Omental fat pad (tissue), 4 donors: ENCODE data around the gene MYH8. TPM values are rescaled to one million over a fixed set of nuclear protein-coding genes. Genes with fewer than 3 reads are reported as not detected.

Experiments
- ATAC-seq: fragments of 150-250 bp; one replicate; pipeline ENCODE4 v1.9.1; 2016; ENCODE audit warnings: mild to moderate bottlenecking, moderate library complexity; ENCODE audit not compliant: low FRiP score
- DNase-seq: peaks from one replicate; pipeline ENCODE4 v3.0.0-alpha.2; 2019; ENCODE audit warnings: low spot score
- total RNA-seq, 4 donors: library from RNA; depleted of rRNA; stranded (reverse); fragments of >200 nt; gene quantifications; one replicate each; pipeline ENCODE4 v1.1.0, GENCODE V29; 2016
- TF ChIP-seq, protein P1 (sequence below), 3 donors: fragments of 450-650 bp; IDR thresholded peaks; one replicate each; pipeline ENCODE4 v1.5.1; 2016 to 2017; ENCODE audit warnings: antibody characterized with exemption in 3 of 3, mild to moderate bottlenecking in 3 of 3, moderate library complexity in 2 of 3

The MYH8 gene
- total RNA-seq, 4 donors from 2014 or later = not detected

DNA sequence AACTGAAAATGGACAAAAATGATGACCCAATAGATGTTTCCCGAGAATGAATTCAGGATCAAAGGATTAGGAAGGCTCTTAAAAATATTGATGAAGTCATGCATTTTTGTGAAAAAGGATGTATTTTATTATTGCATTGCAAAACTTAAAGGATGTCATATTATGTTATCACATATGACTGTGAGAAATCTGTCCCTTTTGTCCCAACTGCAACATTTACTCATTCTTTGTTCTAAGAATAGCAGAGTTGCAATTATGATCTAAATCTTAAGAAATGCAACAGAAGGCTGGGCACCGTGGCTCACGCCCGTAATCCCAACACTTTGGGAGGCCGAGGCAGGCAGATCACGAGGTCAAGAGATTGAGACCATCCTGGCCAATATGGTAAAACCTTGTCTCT, 35.9 kb downstream of the MYH8 start:
- DNase-seq = no peak
- TF ChIP-seq, protein P1, sequence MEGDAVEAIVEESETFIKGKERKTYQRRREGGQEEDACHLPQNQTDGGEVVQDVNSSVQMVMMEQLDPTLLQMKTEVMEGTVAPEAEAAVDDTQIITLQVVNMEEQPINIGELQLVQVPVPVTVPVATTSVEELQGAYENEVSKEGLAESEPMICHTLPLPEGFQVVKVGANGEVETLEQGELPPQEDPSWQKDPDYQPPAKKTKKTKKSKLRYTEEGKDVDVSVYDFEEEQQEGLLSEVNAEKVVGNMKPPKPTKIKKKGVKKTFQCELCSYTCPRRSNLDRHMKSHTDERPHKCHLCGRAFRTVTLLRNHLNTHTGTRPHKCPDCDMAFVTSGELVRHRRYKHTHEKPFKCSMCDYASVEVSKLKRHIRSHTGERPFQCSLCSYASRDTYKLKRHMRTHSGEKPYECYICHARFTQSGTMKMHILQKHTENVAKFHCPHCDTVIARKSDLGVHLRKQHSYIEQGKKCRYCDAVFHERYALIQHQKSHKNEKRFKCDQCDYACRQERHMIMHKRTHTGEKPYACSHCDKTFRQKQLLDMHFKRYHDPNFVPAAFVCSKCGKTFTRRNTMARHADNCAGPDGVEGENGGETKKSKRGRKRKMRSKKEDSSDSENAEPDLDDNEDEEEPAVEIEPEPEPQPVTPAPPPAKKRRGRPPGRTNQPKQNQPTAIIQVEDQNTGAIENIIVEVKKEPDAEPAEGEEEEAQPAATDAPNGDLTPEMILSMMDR (IDR thresholded peaks at IDR 0.05) = no peak
- ATAC-seq = no peak

GRCh38 chr17:10384175-10384574, 37.6 kb downstream of the MYH8 start:
- TF ChIP-seq, protein P1 (IDR thresholded peaks at IDR 0.05) = no peak
- no peak for DNase-seq
- ATAC-seq = no peak

DNA sequence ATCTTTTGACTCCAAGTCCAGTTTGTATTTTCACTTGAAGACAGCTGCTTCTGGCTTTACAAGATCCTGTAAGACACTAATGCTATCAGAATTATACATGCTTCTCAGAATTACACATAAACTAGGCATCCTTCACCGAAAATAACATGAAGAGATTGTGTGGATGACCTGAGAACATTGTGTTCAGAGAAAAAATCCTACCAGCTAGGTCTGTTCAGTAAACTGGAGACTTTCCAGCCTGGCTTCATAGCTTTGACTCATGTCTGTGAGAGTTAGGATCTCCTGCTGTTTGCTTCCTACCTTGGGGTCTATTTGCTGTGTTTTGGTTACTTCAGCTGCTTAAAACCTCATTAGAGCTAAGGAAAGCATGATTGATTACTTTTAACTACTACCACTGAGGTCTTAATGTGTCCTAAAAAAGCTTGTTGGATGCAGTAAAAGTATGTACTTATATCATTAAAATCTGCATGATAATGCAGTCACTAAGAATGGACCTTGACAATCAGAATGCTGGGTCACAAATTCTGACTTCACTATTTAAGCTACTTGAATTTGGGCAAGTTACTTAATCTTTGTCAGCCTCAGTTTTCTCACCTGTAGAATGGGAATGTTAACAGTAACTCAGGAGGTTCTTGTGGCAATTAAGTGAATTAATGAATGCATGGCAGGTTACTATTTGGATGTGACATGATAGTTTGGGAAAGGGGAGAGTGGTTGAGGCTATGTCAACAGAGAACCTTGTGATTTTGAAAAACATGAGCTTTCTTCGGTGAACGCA, 40.9 kb downstream of the MYH8 start:
- ATAC-seq (no peak), DNase-seq (no peak)
- TF ChIP-seq, protein P1 (IDR thresholded peaks at IDR 0.05) = no peak

DNA sequence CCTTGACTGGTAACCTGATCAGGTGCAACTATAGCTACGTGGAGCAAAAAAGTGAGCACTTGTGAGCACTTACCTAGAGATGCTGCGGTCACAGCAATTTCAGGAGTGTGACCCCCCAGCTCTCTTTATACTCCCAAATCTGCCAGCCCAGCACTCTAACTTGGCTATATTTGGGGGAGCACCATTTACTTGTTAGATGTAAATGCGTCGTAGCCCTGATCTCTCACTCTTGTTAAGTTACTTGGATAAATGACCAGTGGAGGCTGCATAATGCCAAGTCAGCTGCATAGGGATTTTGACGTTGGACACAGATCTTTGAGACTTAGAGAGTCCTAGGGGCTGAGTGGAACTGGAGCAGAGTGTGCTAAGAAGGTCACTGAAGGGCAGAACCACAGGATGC, 48.8 kb downstream of the MYH8 start, which contains the start of gene MYH13:
TSS of gene MYH13 (minus strand) at position 101 of the 400 bp plus-strand sequence. CDS start 8,476 bp downstream, outside the sequence.
- TF ChIP-seq, protein P1 (IDR thresholded peaks at IDR 0.05) = no peak
- no peak for ATAC-seq
- DNase-seq = no peak

- DNase-seq (no peak), ATAC-seq (no peak)
- TF ChIP-seq, protein P1 (IDR thresholded peaks at IDR 0.05) = no peak
Measured at GRCh38 chr17:10370016-10370608, 51.6 kb downstream of the MYH8 start.

GRCh38 chr17:10369239-10369638, 52.5 kb downstream of the MYH8 start:
- TF ChIP-seq, protein P1 (IDR thresholded peaks at IDR 0.05) = no peak
- DNase-seq (no peak), ATAC-seq (no peak)

- TF ChIP-seq, protein P1 (IDR thresholded peaks at IDR 0.05) = no peak
- DNase-seq (no peak), ATAC-seq (no peak)
Measured at GRCh38 chr17:10368561-10368960, 53.2 kb downstream of the MYH8 start.
